MM.1S (cell line): ENCODE results near the gene SH3RF3.

Source experiments
- DNase-seq: peaks from one replicate; pipeline ENCODE4 v3.0.0-alpha.2; 2015
- H2AFZ ChIP-seq: fragments of 300-600 bp; sonication (generic); 2 replicates; pipeline ENCODE4 v1.6.0; 2016; ENCODE audit warnings: antibody characterized with exemption, low read length
- H3F3A ChIP-seq: fragments of 300-600 bp; sonication (generic); 2 replicates; pipeline ENCODE4 v1.6.1; 2016; ENCODE audit warnings: mild to moderate bottlenecking, antibody characterized with exemption, low read length, moderate library complexity, mixed read lengths; ENCODE audit not compliant: insufficient read depth
- H3K27ac ChIP-seq: fragments of 300-600 bp; sonication (generic); 2 replicates; pipeline ENCODE4 v1.5.1; 2016; ENCODE audit warnings: mild to moderate bottlenecking, low read length
- H3K27me3 ChIP-seq: fragments of 300-600 bp; sonication (generic); replicated peaks from 2 replicates; pipeline ENCODE4 v1.6.0; 2016; ENCODE audit warnings: low read length; ENCODE audit not compliant: insufficient read depth
- H3K36me3 ChIP-seq: fragments of 300-600 bp; sonication (generic); replicated peaks from 2 replicates; pipeline ENCODE4 v1.6.1; 2016; ENCODE audit warnings: mild to moderate bottlenecking, low read length, mixed read lengths; ENCODE audit not compliant: insufficient read depth
- H3K4me1 ChIP-seq: fragments of 300-600 bp; sonication (generic); 2 replicates; pipeline ENCODE4 v1.6.1; 2016; ENCODE audit warnings: low read length, mixed read lengths
- H3K4me2 ChIP-seq: fragments of 300-600 bp; sonication (generic); 2 replicates; pipeline ENCODE4 v1.6.0; 2016; ENCODE audit warnings: low read depth, low read length
- H3K4me3 ChIP-seq: fragments of 300-600 bp; sonication (generic); 2 replicates; pipeline ENCODE4 v1.5.1; 2016; ENCODE audit warnings: low read length, mixed read lengths
- H3K79me2 ChIP-seq: fragments of 300-600 bp; sonication (generic); 2 replicates; pipeline ENCODE4 v1.6.1; 2016; ENCODE audit warnings: mixed run types, low read length, mixed read lengths
- H3K9ac ChIP-seq: fragments of 300-600 bp; sonication (generic); 2 replicates; pipeline ENCODE4 v1.6.1; 2016; ENCODE audit warnings: low read length, mixed read lengths
- H3K9me2 ChIP-seq: fragments of 300-600 bp; sonication (generic); replicated peaks from 2 replicates; pipeline ENCODE4 v1.6.1; 2016; ENCODE audit warnings: mild to moderate bottlenecking, low read length, mixed read lengths; ENCODE audit not compliant: insufficient read depth
- H3K9me3 ChIP-seq: fragments of 300-600 bp; sonication (generic); replicated peaks from 2 replicates; pipeline ENCODE4 v1.6.1; 2016; ENCODE audit warnings: mild to moderate bottlenecking, low read length, mixed read lengths; ENCODE audit not compliant: insufficient read depth
- H4K20me1 ChIP-seq: fragments of 300-600 bp; sonication (generic); 2 replicates; pipeline ENCODE4 v1.6.1; 2016; ENCODE audit warnings: mild to moderate bottlenecking, low read length, moderate library complexity, mixed read lengths; ENCODE audit not compliant: insufficient read depth
- CTCF ChIP-seq: fragments of 300-600 bp; sonication (generic); IDR thresholded peaks from 2 replicates; pipeline ENCODE4 v1.5.1; 2016; ENCODE audit warnings: antibody characterized with exemption, low read length, mixed read lengths
- EZH2 ChIP-seq: fragments of 300-600 bp; sonication (generic); optimal IDR thresholded peaks from 2 replicates; pipeline ENCODE3; 2017; ENCODE audit warnings: low read depth, mild to moderate bottlenecking, antibody characterized with exemption, low read length, mixed read lengths
- EZH2phosphoT487 ChIP-seq: fragments of 300-600 bp; sonication (generic); IDR thresholded peaks from 2 replicates; pipeline ENCODE4 v1.6.1; 2018; ENCODE audit warnings: antibody characterized with exemption, low read length

SH3RF3 gene

GRCh38 chr2:109367683-109368082 lies 238.7 kb downstream of the SH3RF3 start:
- no peaks in the 10 kb centered on the region for H3K9me2 ChIP-seq
- no peak overlapping the region for H3K4me2 ChIP-seq
- H3K9ac ChIP-seq = no peak overlapping the region
- H3K4me1 ChIP-seq = no peaks in the 10 kb centered on the region
- H3K27ac ChIP-seq = no peak overlapping the region
- H4K20me1 ChIP-seq = no peaks in the 10 kb centered on the region
- peaks cover 9% of the 10 kb centered on the region for H3K79me2 ChIP-seq
- no peak overlapping the region for H3K4me3 ChIP-seq
- H3K9me3 ChIP-seq = no peaks in the 10 kb centered on the region
- no peak for TF ChIP-seq EZH2
- no peak for TF ChIP-seq EZH2phosphoT487
- no peak for TF ChIP-seq CTCF
- H3K27me3 ChIP-seq = no peaks in the 10 kb centered on the region
- no peak for DNase-seq
- H2AFZ ChIP-seq = no peak overlapping the region
- H3F3A ChIP-seq = no peaks in the 10 kb centered on the region
- H3K36me3 ChIP-seq = peaks cover 6% of the 10 kb centered on the region; the same call in 1 of the 2 replicates

DNA sequence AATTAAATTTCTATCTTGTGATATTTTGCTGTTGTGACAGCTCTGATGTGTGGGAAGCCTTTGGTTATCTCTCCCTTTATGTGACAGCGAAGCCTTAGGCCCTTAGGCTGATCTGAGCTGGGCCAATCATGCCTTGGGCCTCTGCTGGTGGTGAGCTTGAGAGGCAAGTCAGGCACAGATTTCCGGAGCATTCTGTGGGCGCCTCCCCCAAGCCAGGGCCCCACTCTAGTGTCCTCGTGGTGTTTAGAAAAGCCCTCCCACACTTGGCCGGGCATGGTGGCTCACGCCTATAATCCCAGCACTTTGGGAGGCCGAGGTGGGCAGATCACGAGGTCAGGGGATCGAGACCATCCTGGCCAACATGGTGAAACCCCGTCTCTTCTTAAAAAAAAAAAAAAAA lies 239.8 kb downstream of the SH3RF3 start:
- Histone ChIP-seq H3K9me3 (no peaks in the 10 kb centered on the region), H3K27ac (no peak overlapping the region), H3K9me2 (no peaks in the 10 kb centered on the region), H3K9ac (no peak overlapping the region), H3F3A (no peaks in the 10 kb centered on the region), H4K20me1 (no peaks in the 10 kb centered on the region), H3K27me3 (no peaks in the 10 kb centered on the region), H3K4me3 (no peak overlapping the region), H2AFZ (no peak overlapping the region), H3K4me2 (no peak overlapping the region), H3K4me1 (no peaks in the 10 kb centered on the region), H3K79me2 (peaks cover 4% of the 10 kb centered on the region; the same call in 1 of the 2 replicates), H3K36me3 (peaks cover 6% of the 10 kb centered on the region; the same call in 1 of the 2 replicates)
- no peak for DNase-seq
- no peak for TF ChIP-seq EZH2phosphoT487

DNA sequence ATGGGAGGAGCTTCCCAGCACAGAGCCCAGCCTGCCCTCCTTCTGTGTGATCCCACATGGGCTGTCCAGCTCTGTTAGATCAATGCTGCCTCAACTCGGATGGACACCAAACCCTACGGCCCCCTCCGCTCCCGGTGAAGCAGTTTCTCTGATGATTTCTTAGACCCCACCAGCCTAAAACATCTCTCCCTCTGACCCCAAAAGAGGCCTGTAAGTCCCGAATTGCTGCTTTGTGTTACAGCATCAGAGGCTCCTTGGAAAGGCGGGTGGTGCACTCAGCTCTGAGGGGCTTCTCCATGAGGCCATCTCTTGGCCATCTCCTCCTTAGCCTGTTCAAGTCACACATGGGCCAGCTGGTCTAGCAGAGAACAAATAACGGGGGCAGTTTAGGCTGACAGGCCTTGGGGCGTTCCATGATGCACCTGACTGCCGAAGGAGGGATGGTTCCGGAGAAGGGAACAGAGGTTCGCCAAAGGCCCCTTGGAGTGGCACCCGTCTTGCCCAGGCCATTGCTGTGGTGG lies 240.7 kb downstream of the SH3RF3 start:
- DNase-seq = no peak
- no peaks in the 10 kb centered on the region for H3K27me3 ChIP-seq

More for the DNA sequence above, 240.7 kb downstream of the SH3RF3 start:
- Histone ChIP-seq H2AFZ (no peak overlapping the region), H3K9me3 (no peaks in the 10 kb centered on the region), H3F3A (no peaks in the 10 kb centered on the region), H3K36me3 (peaks cover 6% of the 10 kb centered on the region; the same call in 1 of the 2 replicates), H3K27ac (no peak overlapping the region), H3K79me2 (peaks cover 4% of the 10 kb centered on the region; the same call in 1 of the 2 replicates), H3K9ac (no peak overlapping the region), H3K4me2 (no peak overlapping the region), H4K20me1 (no peaks in the 10 kb centered on the region), H3K9me2 (no peaks in the 10 kb centered on the region), H3K4me1 (no peaks in the 10 kb centered on the region), H3K4me3 (no peak overlapping the region)
- TF ChIP-seq EZH2phosphoT487 = no peak
- TF ChIP-seq EZH2 = no peak
- no peak for TF ChIP-seq CTCF
